Measurements from ENCODE around the gene RGS6. TPM values are rescaled to one million over a fixed set of nuclear protein-coding genes. Genes with fewer than 3 reads are reported as not detected.

RGS6 gene
- total RNA-seq, 2 donors from 2014 or later = 0.08 TPM; not detected in 1

DNA sequence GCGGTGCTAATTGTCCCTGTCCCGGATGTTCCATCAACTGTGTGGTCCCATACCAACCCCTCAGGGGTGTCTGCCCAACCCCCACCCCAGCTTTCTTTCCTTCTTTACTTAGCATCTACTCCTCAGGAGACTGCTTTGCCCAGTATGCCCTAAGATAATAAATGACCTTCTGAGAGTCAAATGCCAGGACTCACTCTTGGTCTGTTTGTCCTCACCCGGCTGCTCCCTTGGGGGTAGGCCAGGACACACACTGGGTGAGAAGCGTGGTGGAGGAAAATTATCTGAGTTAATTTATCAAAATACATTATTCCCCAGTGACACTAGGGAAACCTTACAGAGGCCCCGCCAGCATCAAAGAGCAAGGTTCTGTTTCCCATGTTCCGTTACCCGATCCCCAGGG, 457.0 kb downstream of the RGS6 start:
- Mint-ChIP-seq H3K27me3 (peaks cover 9 to 14% of the 10 kb centered on the region in 2 donors), H3K4me1 (ENCODE audit: low read depth in 2 of 2) (no peaks in the 10 kb centered on the region), H3K4me3 (no peak overlapping the region), H3K36me3 (peaks cover 8% of the 10 kb centered on the region), H3K9me3 (peaks cover 10% of the 10 kb centered on the region), H3K27ac (no peak overlapping the region)
- ATAC-seq = no peak
- no peak for DNase-seq (ENCODE audit: low spot score)

DNA sequence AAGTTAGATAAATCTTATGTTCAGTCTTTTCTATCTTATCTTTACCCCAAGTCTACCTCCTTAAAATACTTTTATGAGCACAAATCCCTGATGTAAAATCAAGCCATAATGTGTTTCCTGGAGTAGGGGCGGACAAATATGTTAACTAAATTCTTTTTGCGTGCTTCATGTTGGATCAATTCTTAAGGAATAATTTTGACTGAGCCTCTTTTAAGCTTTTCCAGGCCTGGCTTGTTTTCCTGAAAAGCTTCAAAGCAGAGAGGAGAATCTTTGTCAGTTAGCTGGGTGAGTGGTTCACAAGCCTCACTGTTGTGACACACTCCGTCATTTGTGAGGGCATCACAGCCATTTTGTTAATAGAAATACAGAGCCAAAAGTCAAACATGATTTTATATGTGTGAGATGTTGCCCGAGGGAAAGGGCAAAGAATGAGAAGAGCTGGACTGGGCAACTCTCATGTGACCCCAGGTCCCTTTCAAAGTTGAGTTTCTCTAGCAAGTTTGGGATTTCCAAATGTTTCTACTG, 468.9 kb downstream of the RGS6 start:
- Mint-ChIP-seq H3K4me1 (ENCODE audit: low read depth in 2 of 2) (peaks cover 12 to 14% of the 10 kb centered on the region in 2 donors), H3K9me3 (no peaks in the 10 kb centered on the region), H3K4me3 (peak overlapping the region; percentile 16), H3K36me3 (no peaks in the 10 kb centered on the region), H3K27ac (no peak overlapping the region), H3K27me3 (peaks cover 29 to 47% of the 10 kb centered on the region in 2 donors)
- ATAC-seq = no peak
- DNase-seq (ENCODE audit: low spot score) = no peak

DNA sequence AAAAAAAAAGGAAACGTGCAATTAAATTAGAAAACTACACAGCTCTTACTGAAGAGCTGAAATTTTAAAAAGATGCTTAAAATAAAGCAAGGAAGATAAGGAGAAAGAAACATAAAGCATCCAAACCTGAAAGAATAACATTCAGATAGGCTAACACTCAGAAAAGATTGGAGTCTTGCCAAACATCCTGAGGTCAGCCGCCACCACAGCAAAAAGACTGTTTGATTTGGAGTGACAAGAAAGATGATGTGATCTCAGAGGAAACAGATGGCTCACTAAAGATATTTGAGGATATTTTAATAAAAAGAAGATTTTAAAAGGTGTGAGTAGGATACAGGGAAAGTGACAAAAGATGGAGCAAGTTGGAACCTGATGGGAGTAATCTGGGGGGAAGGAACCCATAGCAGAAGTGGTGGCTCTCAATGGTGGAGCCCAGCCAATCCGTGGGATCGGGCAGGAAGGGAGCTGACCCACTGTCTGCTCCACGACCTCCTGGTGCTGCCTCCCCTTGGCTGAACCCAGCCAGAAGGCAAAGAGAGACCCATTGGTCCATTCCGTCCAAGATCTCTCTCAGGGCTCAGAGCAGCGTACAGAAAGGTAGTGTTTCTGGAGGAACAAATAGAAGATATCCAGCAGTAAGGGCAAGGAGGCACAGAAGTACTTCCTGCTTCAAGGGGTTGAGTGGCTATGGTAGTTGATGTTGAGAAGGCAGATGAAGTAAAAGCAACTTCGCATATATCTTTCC, 469.6 kb downstream of the RGS6 start:
- H3K36me3 Mint-ChIP-seq = no peaks in the 10 kb centered on the region
- H3K27ac Mint-ChIP-seq = no peak overlapping the region
- peaks cover 12 to 14% of the 10 kb centered on the region in 2 donors for H3K4me1 Mint-ChIP-seq (ENCODE audit: low read depth in 2 of 2)
- no peak for ATAC-seq
- H3K4me3 Mint-ChIP-seq = peak overlapping the region; percentile 16
- DNase-seq (ENCODE audit: low spot score) = no peak
- no peaks in the 10 kb centered on the region for H3K9me3 Mint-ChIP-seq
- peaks cover 29 to 47% of the 10 kb centered on the region in 2 donors for H3K27me3 Mint-ChIP-seq

DNA sequence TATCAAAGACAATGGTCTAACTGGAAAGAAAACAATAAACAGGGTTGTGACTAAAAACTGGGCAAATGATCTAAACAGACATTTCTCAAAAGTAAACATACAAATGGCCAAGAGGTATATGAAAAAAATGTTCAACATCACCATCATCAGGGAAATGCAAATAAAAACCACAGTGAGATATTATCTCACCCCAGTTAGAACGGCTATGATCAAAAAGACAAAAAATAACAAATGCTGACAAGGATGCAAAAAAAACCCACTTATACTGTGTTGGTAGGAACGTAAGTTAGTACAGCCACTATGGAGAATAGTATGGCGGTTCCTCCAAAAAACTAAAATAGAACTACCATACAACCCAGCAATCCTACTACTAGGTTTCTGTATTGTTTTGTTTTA, 470.1 kb downstream of the RGS6 start:
- no peaks in the 10 kb centered on the region for H3K9me3 Mint-ChIP-seq
- peak overlapping the region; percentile 16 for H3K4me3 Mint-ChIP-seq
- no peak for ATAC-seq
- DNase-seq (ENCODE audit: low spot score) = no peak
- H3K27me3 Mint-ChIP-seq = peaks cover 32 to 47% of the 10 kb centered on the region in 2 donors
- H3K4me1 Mint-ChIP-seq (ENCODE audit: low read depth in 2 of 2) = peaks cover 12 to 14% of the 10 kb centered on the region in 2 donors
- H3K27ac Mint-ChIP-seq = no peak overlapping the region
- no peaks in the 10 kb centered on the region for H3K36me3 Mint-ChIP-seq

DNA sequence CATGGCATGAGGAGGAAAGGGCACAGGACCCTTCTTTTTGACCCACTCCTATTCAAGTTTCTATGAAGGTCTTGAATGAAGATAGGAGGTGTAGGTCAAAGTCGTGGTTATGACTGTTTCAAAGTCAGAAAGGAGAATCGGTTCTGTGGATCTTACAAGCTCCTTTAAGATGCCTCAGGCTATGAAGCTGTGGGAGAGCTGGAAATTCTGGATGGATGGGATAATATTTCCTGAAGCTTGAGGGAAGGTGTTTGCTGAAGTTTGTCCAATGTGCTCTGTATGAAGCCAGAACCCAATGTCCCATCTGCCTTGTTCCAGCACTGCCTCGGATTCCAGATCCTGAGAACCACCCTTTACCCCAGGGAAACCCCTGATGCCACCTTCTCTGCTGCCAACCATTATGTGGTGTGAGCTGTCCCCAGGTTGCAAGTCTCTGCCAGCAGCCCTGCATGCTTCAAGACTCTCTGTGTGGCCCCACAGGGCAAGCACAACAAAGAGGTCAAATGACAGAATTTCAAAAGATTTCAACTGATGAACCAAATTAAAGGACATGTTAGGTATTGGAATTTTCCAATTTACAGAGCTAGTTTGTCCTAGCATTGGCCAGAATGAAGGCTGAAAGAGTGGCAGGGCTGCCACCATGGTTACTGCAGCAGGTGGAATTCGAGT, 472.0 kb downstream of the RGS6 start:
- no peaks in the 10 kb centered on the region for H3K9me3 Mint-ChIP-seq
- DNase-seq (ENCODE audit: low spot score) = no peak
- no peak for ATAC-seq
- H3K36me3 Mint-ChIP-seq = no peaks in the 10 kb centered on the region
- no peak overlapping the region for H3K27ac Mint-ChIP-seq
- peaks cover 26 to 36% of the 10 kb centered on the region in 2 donors for H3K27me3 Mint-ChIP-seq
- H3K4me1 Mint-ChIP-seq (ENCODE audit: low read depth in 2 of 2) = peaks cover 12 to 14% of the 10 kb centered on the region in 2 donors
- no peak overlapping the region for H3K4me3 Mint-ChIP-seq

DNA sequence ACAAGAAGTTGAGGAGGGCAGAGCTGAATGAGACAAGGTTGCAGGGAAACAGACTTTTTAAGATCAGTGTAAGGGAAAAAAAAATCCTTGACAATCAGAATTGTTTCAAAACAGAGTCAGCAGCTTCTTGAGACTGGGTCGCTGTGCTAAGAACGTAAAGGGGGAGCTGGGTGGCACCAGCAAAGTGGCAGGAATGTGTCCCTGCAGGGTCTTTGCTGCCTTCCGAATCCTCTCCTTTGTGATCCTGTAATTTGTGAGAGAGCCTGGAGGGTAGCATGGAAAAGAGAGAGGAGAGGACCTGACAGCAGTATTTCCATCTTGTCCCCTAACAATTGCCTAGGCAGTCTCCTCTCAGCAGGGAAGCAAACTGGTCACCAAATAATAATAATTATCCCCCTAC, 472.8 kb downstream of the RGS6 start:
- Mint-ChIP-seq H3K36me3 (no peaks in the 10 kb centered on the region), H3K9me3 (no peaks in the 10 kb centered on the region), H3K4me3 (no peak overlapping the region), H3K27me3 (peaks cover 26 to 29% of the 10 kb centered on the region in 2 donors), H3K27ac (no peak overlapping the region), H3K4me1 (ENCODE audit: low read depth in 2 of 2) (peaks cover 12 to 14% of the 10 kb centered on the region in 2 donors)
- ATAC-seq (no peak), DNase-seq (ENCODE audit: low spot score) (no peak)

DNA sequence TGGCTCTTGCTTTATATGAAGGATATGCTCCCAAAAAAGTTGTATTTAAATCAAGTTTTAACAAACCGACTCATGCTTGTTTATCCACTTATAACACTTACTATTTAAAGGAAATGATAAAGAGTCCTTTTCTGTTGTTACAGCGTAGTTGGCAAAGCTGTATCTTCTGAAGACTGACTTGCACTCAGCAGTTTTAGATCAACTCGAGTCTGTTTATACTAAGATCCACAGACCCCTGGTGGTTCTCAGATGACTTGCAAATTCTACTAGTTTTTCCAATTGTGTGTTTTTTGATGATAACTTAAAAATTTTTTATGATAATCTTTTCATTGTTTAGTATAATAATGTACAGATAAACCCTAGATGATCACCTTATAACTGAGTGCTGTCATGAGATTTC, 475.8 kb downstream of the RGS6 start:
- Mint-ChIP-seq H3K27ac (no peak overlapping the region), H3K9me3 (no peaks in the 10 kb centered on the region), H3K27me3 (peaks cover 13 to 18% of the 10 kb centered on the region in 2 donors), H3K4me1 (ENCODE audit: low read depth in 2 of 2) (peaks cover 0 to 3% of the 10 kb centered on the region in 2 donors), H3K4me3 (no peak overlapping the region), H3K36me3 (no peaks in the 10 kb centered on the region)
- DNase-seq (ENCODE audit: low spot score) (no peak), ATAC-seq (no peak)

DNA sequence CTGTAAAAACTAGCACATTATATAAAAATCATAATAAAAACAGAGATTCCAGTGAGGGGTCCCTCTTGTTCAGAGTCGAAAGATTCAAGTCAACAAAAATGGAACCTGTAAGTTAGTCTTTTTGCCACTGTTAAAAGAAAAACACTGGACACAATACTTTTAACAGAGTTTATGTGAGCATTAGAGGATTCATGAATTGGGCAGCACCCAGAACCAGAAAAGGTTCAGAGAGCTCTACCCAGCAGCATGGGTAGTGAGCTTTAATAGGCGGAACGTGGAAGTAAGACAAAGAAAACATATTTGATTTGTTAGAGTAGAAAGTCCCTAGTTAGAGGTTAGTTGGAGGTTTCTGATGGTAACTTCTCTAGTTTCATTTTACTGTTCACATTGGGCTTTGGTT, 476.8 kb downstream of the RGS6 start:
- H3K9me3 Mint-ChIP-seq = no peaks in the 10 kb centered on the region
- H3K4me3 Mint-ChIP-seq = no peak overlapping the region
- H3K36me3 Mint-ChIP-seq = no peaks in the 10 kb centered on the region
- no peak overlapping the region for H3K27ac Mint-ChIP-seq
- DNase-seq (ENCODE audit: low spot score) (no peak), ATAC-seq (no peak)
- peaks cover 10 to 20% of the 10 kb centered on the region in 2 donors for H3K27me3 Mint-ChIP-seq
- no peaks in the 10 kb centered on the region for H3K4me1 Mint-ChIP-seq (ENCODE audit: low read depth in 2 of 2)

DNA sequence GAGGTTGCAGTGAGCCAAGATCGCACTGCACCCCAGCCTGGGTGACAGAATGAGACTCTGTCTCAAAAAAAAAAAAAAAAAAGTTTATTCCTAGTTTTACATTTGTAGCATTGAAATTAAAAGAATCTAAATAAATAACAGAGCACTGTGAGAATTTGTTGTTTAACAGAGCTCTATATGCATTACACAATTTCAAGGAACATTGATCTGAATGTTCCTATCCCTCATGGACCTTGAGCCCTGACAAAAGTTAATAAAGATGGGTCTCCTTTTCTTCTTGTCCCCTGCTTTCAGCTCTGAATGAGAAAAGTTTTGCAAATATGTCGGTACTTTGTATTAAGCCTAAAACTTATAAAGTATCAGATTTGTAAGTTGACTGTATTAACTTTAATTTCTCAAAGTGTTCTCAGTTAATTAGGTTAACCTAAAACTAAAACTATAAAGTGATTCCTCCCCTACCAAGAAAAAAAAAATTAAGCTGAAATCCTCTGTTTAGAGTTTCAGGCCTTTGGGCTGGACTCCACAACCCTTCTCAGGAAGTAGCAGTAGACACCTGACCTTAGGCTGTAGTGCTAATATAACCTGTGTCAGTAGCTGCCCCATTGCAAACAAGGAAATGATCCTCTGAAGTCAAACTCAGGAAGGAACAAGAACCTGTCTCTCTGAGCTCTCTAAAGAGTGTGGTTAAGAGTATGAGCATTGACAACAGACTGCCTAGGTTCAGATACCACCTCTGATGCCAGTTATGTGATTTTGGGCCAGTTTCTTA, 484.0 kb downstream of the RGS6 start:
- Mint-ChIP-seq H3K4me1 (ENCODE audit: low read depth in 2 of 2) (peaks cover 5 to 10% of the 10 kb centered on the region in 2 donors), H3K27ac (no peak overlapping the region), H3K27me3 (peaks cover 7 to 10% of the 10 kb centered on the region in 2 donors), H3K9me3 (no peaks in the 10 kb centered on the region), H3K4me3 (no peak overlapping the region), H3K36me3 (no peaks in the 10 kb centered on the region)
- DNase-seq (ENCODE audit: low spot score) (no peak), ATAC-seq (no peak)

DNA sequence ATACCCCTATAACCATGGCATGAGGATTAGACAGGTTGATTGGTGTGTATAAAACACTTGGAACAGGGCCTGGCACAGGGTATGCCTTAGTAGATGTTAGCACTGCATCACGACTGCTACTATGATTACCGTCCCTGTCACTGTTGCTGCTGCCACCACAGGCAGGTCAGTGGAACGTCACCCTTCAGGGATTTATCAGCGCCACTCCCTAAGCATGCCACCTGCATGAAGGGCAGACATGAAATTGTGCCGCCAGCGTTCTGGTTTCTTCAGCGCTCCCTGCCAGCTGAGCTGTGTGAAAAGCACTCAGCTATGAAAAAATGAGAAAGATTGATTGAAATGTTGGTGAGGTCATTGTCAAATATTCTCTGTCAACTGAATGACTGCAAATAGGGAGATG, 484.7 kb downstream of the RGS6 start:
- H3K4me1 Mint-ChIP-seq (ENCODE audit: low read depth in 2 of 2) = peaks cover 5 to 13% of the 10 kb centered on the region in 2 donors
- H3K4me3 Mint-ChIP-seq = no peak overlapping the region
- no peaks in the 10 kb centered on the region for H3K36me3 Mint-ChIP-seq
- H3K27me3 Mint-ChIP-seq = peaks cover 7 to 10% of the 10 kb centered on the region in 2 donors
- no peaks in the 10 kb centered on the region for H3K9me3 Mint-ChIP-seq
- no peak for DNase-seq (ENCODE audit: low spot score)
- ATAC-seq = no peak
- no peak overlapping the region for H3K27ac Mint-ChIP-seq

DNA sequence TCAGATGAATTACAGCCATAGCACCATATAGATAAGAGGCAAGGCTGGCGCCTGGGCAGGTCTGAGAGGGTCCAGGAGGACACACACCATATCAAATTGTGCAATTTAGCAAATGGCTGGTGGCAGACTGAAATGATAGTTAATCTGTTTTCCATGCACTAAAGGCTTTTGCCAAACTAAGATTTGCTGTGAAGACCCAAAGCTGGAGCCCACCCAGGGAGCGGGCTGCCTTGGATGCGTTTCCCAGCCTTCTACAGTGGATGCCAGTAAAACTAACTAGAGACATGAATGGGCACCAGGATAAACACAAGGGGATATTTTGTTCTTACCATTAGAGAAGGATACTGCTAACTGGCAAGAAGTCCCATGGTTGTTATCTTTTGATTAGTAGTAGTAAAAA, 486.6 kb downstream of the RGS6 start:
- Mint-ChIP-seq H3K27ac (no peak overlapping the region), H3K4me1 (ENCODE audit: low read depth in 2 of 2) (peaks cover 5 to 18% of the 10 kb centered on the region in 2 donors), H3K36me3 (no peaks in the 10 kb centered on the region), H3K27me3 (peaks cover 7 to 10% of the 10 kb centered on the region in 2 donors), H3K4me3 (no peak overlapping the region), H3K9me3 (no peaks in the 10 kb centered on the region)
- ATAC-seq = no peak
- no peak for DNase-seq (ENCODE audit: low spot score)

DNA sequence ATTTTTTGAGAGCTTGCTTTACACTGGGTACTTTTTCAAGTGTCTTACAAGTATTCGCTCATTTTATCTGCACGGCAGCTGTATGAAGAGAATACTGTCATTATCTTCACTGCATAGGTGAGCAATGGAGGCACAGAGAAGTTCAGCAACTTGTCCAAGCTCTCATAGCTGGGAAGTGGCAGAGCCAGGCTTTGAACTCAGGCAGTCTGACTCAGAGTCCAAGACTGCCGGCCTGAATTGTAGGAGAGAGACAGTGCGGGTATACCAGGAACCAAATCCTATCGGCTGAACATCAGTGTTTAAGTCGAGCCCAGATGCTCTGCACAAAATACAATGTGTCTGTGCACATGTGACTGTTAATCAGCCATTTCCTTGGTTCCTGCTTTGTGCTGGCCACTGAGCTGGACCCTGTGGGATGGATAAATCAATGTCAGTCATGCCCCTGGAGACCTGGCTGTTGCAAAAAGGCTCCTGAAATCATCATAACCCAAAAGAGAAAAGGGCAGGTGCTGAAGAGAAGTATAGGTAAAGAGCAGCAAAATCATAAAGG, 487.1 kb downstream of the RGS6 start:
- no peak for ATAC-seq
- Mint-ChIP-seq H3K9me3 (no peaks in the 10 kb centered on the region), H3K4me3 (no peak overlapping the region), H3K27ac (no peak overlapping the region), H3K27me3 (peaks cover 5% of the 10 kb centered on the region in 2 donors), H3K4me1 (ENCODE audit: low read depth in 2 of 2) (peaks cover 5 to 18% of the 10 kb centered on the region in 2 donors), H3K36me3 (no peaks in the 10 kb centered on the region)
- DNase-seq (ENCODE audit: low spot score) = no peak

DNA sequence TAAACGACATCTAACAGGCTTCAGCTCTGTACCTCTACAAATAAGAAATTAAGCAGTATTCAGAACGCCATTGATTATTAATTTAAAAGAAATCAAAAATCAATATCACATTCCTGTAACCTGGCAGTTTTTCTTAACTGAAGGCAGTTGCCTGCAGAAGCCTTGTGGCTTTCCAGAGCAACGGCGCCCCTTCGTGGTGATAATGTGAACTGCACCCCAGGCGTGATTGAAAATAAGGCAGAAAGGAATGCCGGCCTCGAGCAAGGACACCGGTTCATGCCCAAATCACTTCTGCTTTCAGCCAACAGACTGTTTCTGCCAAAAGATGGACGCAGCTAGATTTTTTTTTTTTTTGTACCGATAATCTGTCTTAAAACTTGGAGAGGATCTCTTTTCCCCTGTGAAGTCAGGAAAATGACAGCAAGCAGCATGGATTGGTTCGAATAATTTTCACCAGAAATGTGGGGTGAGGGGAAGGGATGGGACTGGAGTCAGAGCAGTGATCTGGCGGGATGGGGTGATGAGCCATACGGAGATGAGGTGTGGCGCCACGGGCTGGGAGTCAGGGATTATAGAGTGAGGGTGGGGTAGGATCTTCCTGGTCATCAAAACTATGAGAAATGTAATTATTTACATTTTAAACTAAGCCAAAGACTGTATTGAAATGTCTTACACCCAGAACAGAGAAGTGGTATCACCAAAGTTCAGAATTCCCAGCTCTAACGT, 488.7 kb downstream of the RGS6 start:
- DNase-seq (ENCODE audit: low spot score) (peak; percentile 82), ATAC-seq (peak in 1 of 2 donors; percentile 58)
- Mint-ChIP-seq H3K27ac (peak overlapping the region; percentile 24 to 79), H3K27me3 (no peaks in the 10 kb centered on the region), H3K4me1 (ENCODE audit: low read depth in 2 of 2) (peaks cover 5 to 18% of the 10 kb centered on the region in 2 donors), H3K4me3 (no peak overlapping the region), H3K9me3 (no peaks in the 10 kb centered on the region), H3K36me3 (no peaks in the 10 kb centered on the region)

All from natural killer cell treated with Interleukin-12 subunit alpha and Interleukin-12 subunit beta and Interleukin-15 and Interleukin-18, amount 100 ng/mL, for 72 hours (primary cell).